Activated CD8-positive, alpha-beta memory T cell treated with anti-CD3 and anti-CD28 coated beads for 36 hours (primary cell): ENCODE measurements around the gene GPC5. TPM values are rescaled to one million over a fixed set of nuclear protein-coding genes. Genes with fewer than 3 reads are reported as not detected.

Experiments used
- CTCF ChIA-PET: fragments of 350-600 bp; sonication (Branson Sonifier 250); formaldehyde crosslinking; loops from one replicate; lab custom pipeline; 2021; ENCODE audit warnings: antibody characterized with exemption; lab: Charles Lee
- POLR2A ChIA-PET: fragments of 350-600 bp; sonication (Branson Sonifier 250); formaldehyde crosslinking; loops from one replicate; lab custom pipeline; 2021; ENCODE audit warnings: antibody characterized with exemption; lab: Charles Lee
- total RNA-seq, 2 experiments: library from RNA; stranded (reverse); gene quantifications; one replicate each; pipeline ENCODE4 v1.2.3, GENCODE V29; 2021

Gene GPC5
- total RNA-seq, 2 experiments from 2014 or later: 0.15 to 0.17 TPM

GRCh38 chr13:91725646-91726045, 327.2 kb downstream of the GPC5 start:
- CTCF ChIA-PET: no interaction called here

DNA sequence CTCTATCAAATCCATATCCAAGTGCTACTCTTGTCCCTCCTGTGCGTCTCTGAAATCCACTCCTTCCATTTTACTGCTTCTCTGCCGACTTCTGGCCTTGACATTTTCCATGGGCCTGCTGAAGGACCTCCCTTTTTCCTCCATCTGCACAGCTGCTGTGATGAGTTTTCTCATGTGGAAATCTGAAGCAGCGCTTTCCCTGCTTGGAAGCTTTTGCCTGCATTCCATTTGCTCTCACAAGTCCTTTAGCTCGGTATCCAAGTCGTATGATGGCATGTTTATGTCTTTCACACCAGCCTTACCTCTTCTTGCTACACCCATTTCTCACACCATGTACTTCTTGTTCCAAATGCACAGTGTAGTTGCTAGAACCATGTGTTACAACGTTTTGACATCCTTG, 328.2 kb downstream of the GPC5 start:
- ChIA-PET POLR2A (no interaction called here), CTCF (no interaction called here)

More at GRCh38 chr13:91725646-91726045, 327.2 kb downstream of the GPC5 start:
- POLR2A ChIA-PET: no interaction called here

DNA sequence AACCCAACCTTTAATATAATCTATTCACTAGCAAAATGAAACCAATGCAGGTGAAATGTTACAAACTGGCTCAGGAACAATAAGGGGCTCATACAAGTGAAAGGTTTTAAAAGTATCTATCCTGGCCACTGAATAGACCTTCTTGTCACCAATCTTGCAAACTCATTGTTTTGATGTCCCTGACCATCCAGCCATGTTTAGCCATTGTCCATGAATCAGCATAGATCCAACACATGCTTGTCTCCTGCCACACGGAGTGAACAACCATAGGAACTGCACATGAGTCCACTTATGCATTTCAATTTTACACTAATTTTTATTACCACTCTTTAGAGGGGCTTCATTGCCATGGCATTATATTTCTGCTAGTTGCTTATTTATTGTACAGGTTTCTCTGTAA, 331.4 kb downstream of the GPC5 start:
- CTCF ChIA-PET: no interaction called here

DNA sequence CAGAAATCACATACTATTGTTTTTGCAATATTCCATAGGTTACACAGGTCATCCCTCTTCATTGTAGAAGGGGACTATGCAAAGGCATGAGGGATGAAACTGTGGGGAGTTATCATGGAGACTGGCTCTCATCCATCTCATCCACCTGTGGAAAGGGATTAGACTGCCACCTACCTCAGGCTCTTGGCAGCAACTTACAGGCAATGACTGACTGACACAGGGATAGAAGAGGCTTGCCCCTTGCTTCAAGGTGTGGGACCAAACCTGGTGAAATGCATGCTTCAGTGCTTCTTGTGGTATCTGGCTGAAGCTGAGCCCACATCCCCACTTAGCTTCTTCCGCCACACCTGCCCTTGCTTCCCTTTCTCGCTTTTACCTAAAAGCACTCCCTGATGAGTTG, 341.3 kb downstream of the GPC5 start:
- CTCF ChIA-PET: interaction anchor here (0.6 kb wide), 1 partner anchor 66 kb away, joined by 5 read pairs; no protein-coding TSS in a partner anchor
- POLR2A ChIA-PET: no interaction called here

More for the DNA sequence above, 331.4 kb downstream of the GPC5 start:
- POLR2A ChIA-PET: no interaction called here

DNA sequence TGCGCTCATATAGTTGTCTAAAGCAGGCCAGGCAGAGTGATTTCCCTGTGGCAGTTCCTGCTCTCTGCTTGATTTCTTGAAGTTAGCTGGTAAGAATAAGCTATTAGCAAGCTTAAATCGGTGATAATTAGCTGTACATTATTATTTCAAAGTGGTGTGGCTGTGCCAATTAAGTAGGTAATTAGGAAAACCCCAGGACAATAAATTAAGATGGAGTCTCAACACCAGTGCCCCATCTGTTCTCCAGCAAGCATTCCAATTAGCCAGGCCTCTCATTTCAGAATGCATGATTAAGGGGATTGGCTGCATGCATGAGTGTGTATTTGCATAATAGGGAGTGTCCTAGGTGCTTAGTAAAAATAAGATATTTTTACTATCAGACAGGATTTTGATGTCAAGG, 342.3 kb downstream of the GPC5 start:
- POLR2A ChIA-PET: no interaction called here

GRCh38 chr13:91741925-91742324, 343.5 kb downstream of the GPC5 start:
- CTCF ChIA-PET: no interaction called here
- POLR2A ChIA-PET: no interaction called here

More for the DNA sequence above, 342.3 kb downstream of the GPC5 start:
- CTCF ChIA-PET: no interaction called here

DNA sequence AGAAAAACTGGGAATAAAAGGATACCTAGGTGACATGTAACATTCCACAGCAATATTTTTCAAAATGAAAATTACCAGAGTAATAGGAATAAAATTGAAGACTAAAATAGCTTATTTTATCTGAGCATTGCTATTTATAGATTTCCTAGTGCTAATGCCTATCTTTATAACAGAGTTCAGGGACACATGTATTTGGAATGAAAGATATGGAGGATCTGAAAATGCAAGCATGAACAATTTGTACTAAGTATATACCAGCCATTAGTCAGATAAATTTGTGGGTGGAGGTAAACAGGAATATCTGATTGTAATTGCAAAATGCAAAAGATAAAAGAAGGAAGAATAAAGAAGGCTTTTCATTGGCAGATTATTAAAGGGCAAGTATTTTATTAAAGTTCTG, 345.9 kb downstream of the GPC5 start:
- CTCF ChIA-PET: no interaction called here

DNA sequence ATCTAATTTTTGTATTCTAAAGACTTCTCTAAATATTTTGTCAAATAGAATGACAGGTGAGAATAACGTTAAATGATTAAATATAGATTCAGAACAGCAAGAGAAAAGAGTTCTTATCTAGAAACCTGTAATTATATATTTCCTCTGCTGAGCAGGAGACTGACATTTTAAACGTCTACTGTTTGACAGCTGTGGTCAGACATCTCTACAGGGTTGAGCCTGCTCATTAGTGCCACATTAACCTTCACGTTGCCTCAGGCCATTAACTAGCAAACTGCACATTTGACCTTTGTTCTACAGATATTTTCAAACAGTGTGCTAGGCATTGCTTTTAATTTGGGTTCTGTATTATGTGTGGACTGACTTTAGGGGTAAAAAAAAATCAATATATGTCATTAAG, 347.5 kb downstream of the GPC5 start:
- ChIA-PET POLR2A (no interaction called here), CTCF (no interaction called here)

More for the DNA sequence above, 345.9 kb downstream of the GPC5 start:
- POLR2A ChIA-PET: no interaction called here

- POLR2A ChIA-PET: no interaction called here
- CTCF ChIA-PET: no interaction called here
Measured at GRCh38 chr13:91747186-91747585, 348.8 kb downstream of the GPC5 start.

GRCh38 chr13:91748416-91749089, 350.1 kb downstream of the GPC5 start:
- ChIA-PET CTCF (no interaction called here), POLR2A (no interaction called here)

GRCh38 chr13:91758724-91759123, 360.3 kb downstream of the GPC5 start:
- ChIA-PET POLR2A (no interaction called here), CTCF (no interaction called here)

DNA sequence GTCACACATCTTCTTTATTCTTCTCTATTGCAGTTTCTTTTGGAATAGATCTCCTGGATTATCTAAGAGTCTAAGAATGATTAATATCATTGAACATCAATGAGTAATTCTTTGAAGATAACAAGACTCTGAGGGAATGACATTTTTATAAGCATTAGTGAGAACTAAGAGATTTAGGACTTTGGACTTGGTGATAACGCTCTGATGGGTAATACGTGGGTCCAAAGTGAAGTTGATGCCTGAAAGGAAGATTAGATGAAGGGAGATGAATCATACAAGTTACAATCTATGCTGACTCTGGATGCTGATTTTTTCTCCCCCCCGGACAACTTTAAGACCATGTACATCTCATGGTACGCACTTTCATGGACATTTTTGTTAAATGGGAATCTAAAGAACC, 364.5 kb downstream of the GPC5 start:
- ChIA-PET CTCF (no interaction called here), POLR2A (no interaction called here)

DNA sequence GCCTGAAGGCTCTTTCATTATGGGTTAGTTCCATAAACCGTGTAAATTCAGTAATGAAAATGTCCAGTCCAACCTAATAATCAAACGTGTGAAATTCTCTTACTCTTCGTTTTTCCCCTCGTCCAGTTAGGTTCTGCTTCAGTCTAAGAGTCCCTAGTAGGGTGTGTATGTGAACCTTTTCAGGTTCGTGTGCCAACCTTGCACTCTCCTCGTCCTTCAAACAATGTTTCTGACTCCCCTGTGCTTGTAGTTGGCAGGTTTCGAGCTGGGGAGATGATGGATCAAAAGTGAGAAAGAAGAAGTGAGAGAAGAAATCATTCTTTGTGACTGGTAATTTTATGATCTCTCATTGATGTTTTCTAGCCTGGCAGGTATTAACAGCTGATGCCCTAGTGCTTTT, 366.1 kb downstream of the GPC5 start:
- ChIA-PET POLR2A (no interaction called here), CTCF (no interaction called here)

DNA sequence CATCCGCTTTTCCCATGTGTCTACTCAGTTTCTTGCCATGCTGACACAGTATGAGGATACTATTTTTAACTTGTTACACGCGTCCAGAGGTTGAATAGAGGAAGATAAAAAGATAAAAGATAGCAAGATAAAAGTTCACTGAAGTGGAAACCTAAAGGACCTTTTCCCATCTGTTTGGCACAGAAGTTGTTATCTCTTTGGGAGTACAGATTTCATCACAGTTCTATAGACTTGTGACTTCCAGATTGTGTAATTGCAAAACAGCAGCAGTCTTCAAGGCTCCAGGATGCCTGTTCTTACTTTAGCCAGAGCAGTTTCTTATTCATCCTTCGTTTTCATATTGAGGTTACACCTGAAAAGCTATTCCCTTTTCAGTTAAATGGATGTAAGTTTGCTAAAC, 369.2 kb downstream of the GPC5 start:
- ChIA-PET POLR2A (no interaction called here), CTCF (no interaction called here)

DNA sequence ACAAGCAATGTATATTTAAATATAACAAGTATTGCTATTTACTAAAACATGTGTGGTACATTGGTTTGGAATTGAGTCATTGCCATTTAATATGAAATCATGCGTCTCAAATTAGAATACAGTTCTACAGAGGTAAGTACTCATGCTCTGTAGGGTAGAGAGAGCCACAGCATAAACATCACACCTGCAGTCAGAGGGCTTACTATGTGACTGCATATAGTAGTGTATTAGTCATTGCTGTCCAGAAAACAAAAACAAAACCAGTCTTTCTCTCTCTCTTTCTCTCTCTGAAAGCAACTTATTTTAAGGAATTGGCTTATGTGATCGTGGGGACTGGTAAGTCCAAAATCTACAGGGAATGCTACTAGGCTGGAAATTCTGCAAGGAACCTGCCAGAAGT, 370.3 kb downstream of the GPC5 start:
- ChIA-PET POLR2A (no interaction called here), CTCF (no interaction called here)

GRCh38 chr13:91771229-91771628, 372.8 kb downstream of the GPC5 start:
- POLR2A ChIA-PET: no interaction called here
- CTCF ChIA-PET: no interaction called here

GRCh38 chr13:91773591-91774227, 375.3 kb downstream of the GPC5 start:
- ChIA-PET POLR2A (no interaction called here), CTCF (no interaction called here)

- POLR2A ChIA-PET: no interaction called here
Measured at GRCh38 chr13:91774397-91774796, 376.0 kb downstream of the GPC5 start.

GRCh38 chr13:91776611-91777193, 378.3 kb downstream of the GPC5 start:
- ChIA-PET POLR2A (no interaction called here), CTCF (no interaction called here)

More at GRCh38 chr13:91774397-91774796, 376.0 kb downstream of the GPC5 start:
- CTCF ChIA-PET: no interaction called here

DNA sequence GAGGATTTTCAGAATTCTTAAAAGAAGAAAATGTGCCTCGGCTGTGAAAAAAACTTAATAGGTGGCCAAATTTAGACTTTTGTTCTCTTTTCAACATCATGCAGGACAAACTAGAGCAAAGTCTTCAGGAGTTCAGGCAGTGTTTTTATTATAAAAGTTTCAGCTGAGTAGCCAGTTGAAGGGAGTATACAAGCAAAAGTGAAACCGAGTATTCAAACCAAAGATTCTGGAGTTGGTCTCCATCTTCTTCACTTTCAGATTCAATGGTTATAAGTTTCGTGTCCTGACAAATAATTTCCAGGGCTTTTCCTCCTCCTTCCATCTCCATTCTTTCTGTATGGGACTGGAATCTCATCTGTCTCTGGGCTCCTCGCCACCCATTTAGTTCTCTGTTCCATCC, 379.7 kb downstream of the GPC5 start:
- ChIA-PET POLR2A (no interaction called here), CTCF (no interaction called here)
